Measurements from ENCODE around the gene NADSYN1. TPM values are rescaled to one million over a fixed set of nuclear protein-coding genes. Genes with fewer than 3 reads are reported as not detected.

NADSYN1 gene
- total RNA-seq, 4 donors from 2014 or later = 21.6 to 62.0 (median 41.8) TPM

GRCh38 chr11:71446942-71447688 is 5.9 kb upstream of the NADSYN1 start:
- no peaks in the 10 kb centered on the region for H3K9me3 ChIP-seq
- ATAC-seq = no peak
- H3K27ac ChIP-seq = peak overlapping the region in 3 of 4 donors; percentile 81 to 88 (median 83)
- H3K27me3 ChIP-seq = no peaks in the 10 kb centered on the region
- WGBS, 2 donors (ENCODE audit: low coverage in 1 of 2) = 17 to 48% methylated on average over 1 to 8 of the region's 9 CpGs
- H3K36me3 ChIP-seq = peaks cover 0 to 39% of the 10 kb centered on the region in 2 donors
- TF ChIP-seq POLR2AphosphoS5 (IDR thresholded peaks at IDR 0.05) (no peak), EP300 (IDR thresholded peaks at IDR 0.05) (no peak), POLR2A (IDR thresholded peaks at IDR 0.05) (no peak), CTCF (IDR thresholded peaks at IDR 0.05) (no peak)
- H3K4me3 ChIP-seq = peak overlapping the region in 1 of 2 donors; percentile 75
- H3K4me1 ChIP-seq = peaks cover 0 to 46% (median 17%) of the 10 kb centered on the region in 3 donors

GRCh38 chr11:71447791-71448256 is 5.2 kb upstream of the NADSYN1 start:
- Histone ChIP-seq H3K9me3 (no peaks in the 10 kb centered on the region), H3K27ac (peak overlapping the region; percentile 5 to 88 (median 82)), H3K36me3 (peaks cover 0 to 32% of the 10 kb centered on the region in 2 donors), H3K4me1 (peaks cover 0 to 49% (median 19%) of the 10 kb centered on the region in 3 donors), H3K4me3 (peak overlapping the region; percentile 57 to 75), H3K27me3 (no peaks in the 10 kb centered on the region)
- ATAC-seq = peak; percentile 42
- TF ChIP-seq CTCF (IDR thresholded peaks at IDR 0.05) (no peak), POLR2AphosphoS5 (IDR thresholded peaks at IDR 0.05) (no peak), EP300 (IDR thresholded peaks at IDR 0.05) (no peak), POLR2A (IDR thresholded peaks at IDR 0.05) (no peak)
- 2 to 4% methylated on average over 12 to 13 of the region's 31 CpGs for WGBS, 2 donors (ENCODE audit: low coverage in 1 of 2)

GRCh38 chr11:71448257-71449171 is 4.5 kb upstream of the NADSYN1 start, which contains the start of gene DHCR7:
TSS of gene DHCR7 (minus strand) at chr11:71448393. CDS start at chr11:71444952, 3,441 bp downstream.
- H3K27me3 ChIP-seq = no peaks in the 10 kb centered on the region
- TF ChIP-seq CTCF (IDR thresholded peaks at IDR 0.05) (peak in 1 of 4 experiments; percentile 12), POLR2A (IDR thresholded peaks at IDR 0.05) (peak in 1 of 2 donors; percentile 19), EP300 (IDR thresholded peaks at IDR 0.05) (no peak), POLR2AphosphoS5 (IDR thresholded peaks at IDR 0.05) (peak; percentile 18)
- peak within 1 kb of the TSS; percentile 5 to 88 (median 82) for H3K27ac ChIP-seq
- H3K4me3 ChIP-seq = peak within 1 kb of the TSS; percentile 57 to 75
- H3K9me3 ChIP-seq = no peaks in the 10 kb centered on the region
- H3K4me1 ChIP-seq = peaks cover 0 to 50% (median 19%) of the 10 kb centered on the region in 3 donors
- H3K36me3 ChIP-seq = peaks cover 0 to 25% of the 10 kb centered on the region in 2 donors
- 4 to 8% methylated on average over 10 of the region's 78 CpGs for WGBS, 2 donors (ENCODE audit: low coverage in 1 of 2)
- ATAC-seq = peak; percentile 92

GRCh38 chr11:71449596-71449995 is 3.4 kb upstream of the NADSYN1 start:
- 54% methylated on average over 3 of the region's 6 CpGs; no CpG with 5 or more reads in 1 of the 2 donors for WGBS, 2 donors (ENCODE audit: low coverage in 1 of 2)
- no peak for ATAC-seq
- TF ChIP-seq POLR2A (IDR thresholded peaks at IDR 0.05) (no peak), POLR2AphosphoS5 (IDR thresholded peaks at IDR 0.05) (no peak), CTCF (IDR thresholded peaks at IDR 0.05) (no peak), EP300 (IDR thresholded peaks at IDR 0.05) (no peak)
- Histone ChIP-seq H3K4me3 (peak overlapping the region in 1 of 2 donors; percentile 75), H3K4me1 (peaks cover 0 to 61% (median 20%) of the 10 kb centered on the region in 3 donors), H3K27ac (peak overlapping the region in 3 of 4 donors; percentile 39 to 83 (median 81)), H3K9me3 (no peaks in the 10 kb centered on the region), H3K36me3 (peaks cover 0 to 14% of the 10 kb centered on the region in 2 donors), H3K27me3 (no peaks in the 10 kb centered on the region)

All from gastroesophageal sphincter (tissue), 4 donors.